Osteocyte (in vitro differentiated cells): ENCODE data around the gene TMEM145. TPM values are rescaled to one million over a fixed set of nuclear protein-coding genes. Genes with fewer than 3 reads are reported as not detected.

Experiments used
- DNase-seq: peaks from one replicate; pipeline ENCODE4 v3.0.0; 2021; ENCODE audit warnings: mixed read lengths; ENCODE audit not compliant: unreplicated experiment; ENCODE audit errors: extremely low spot score
- H3K27ac Mint-ChIP-seq: one replicate; pipeline ENCODE4 v1.8.0; 2021; ENCODE audit warnings: mild to moderate bottlenecking, mixed read lengths; ENCODE audit not compliant: unreplicated experiment
- H3K27me3 Mint-ChIP-seq: one replicate; pipeline ENCODE4 v1.8.0; 2021; ENCODE audit warnings: mixed read lengths; ENCODE audit not compliant: unreplicated experiment
- H3K36me3 Mint-ChIP-seq: one replicate; pipeline ENCODE4 v1.8.0; 2021; ENCODE audit warnings: mixed read lengths; ENCODE audit not compliant: unreplicated experiment
- H3K4me1 Mint-ChIP-seq: one replicate; pipeline ENCODE4 v1.8.0; 2021; ENCODE audit warnings: mixed read lengths; ENCODE audit not compliant: unreplicated experiment
- H3K4me3 Mint-ChIP-seq: one replicate; pipeline ENCODE4 v1.8.0; 2021; ENCODE audit warnings: mild to moderate bottlenecking, moderate library complexity, mixed read lengths; ENCODE audit not compliant: unreplicated experiment
- H3K9me3 Mint-ChIP-seq: one replicate; pipeline ENCODE4 v1.8.0; 2021; ENCODE audit warnings: mixed read lengths; ENCODE audit not compliant: unreplicated experiment
- CTCF ChIP-seq: fragments of 200-600 bp; sonication (generic); IDR thresholded peaks from 2 replicates; pipeline ENCODE4 v1.5.0; 2021; ENCODE audit warnings: antibody characterized with exemption, mild to moderate bottlenecking, moderate library complexity
- total RNA-seq: library from RNA; stranded (reverse); gene quantifications from 2 replicates; pipeline ENCODE4 v1.2.1, GENCODE V29; 2021

Gene TMEM145
- total RNA-seq, 1 donor from 2014 or later = 0.78 TPM

- H3K27me3 Mint-ChIP-seq = no peaks in the 10 kb centered on the region
- TF ChIP-seq CTCF = no peak
- H3K4me3 Mint-ChIP-seq = no peak overlapping the region
- no peaks in the 10 kb centered on the region for H3K9me3 Mint-ChIP-seq
- no peak overlapping the region for H3K27ac Mint-ChIP-seq
- no peak for DNase-seq
- H3K4me1 Mint-ChIP-seq = peaks cover 66% of the 10 kb centered on the region
- peaks cover 18% of the 10 kb centered on the region for H3K36me3 Mint-ChIP-seq
These were observed 38.9 kb upstream of the TMEM145 start for GRCh38 chr19:42274065-42274682.

- no peak for TF ChIP-seq CTCF
- no peak for DNase-seq
- Mint-ChIP-seq H3K4me3 (no peak overlapping the region), H3K36me3 (peaks cover 18% of the 10 kb centered on the region), H3K9me3 (no peaks in the 10 kb centered on the region), H3K27me3 (no peaks in the 10 kb centered on the region), H3K27ac (peak overlapping the region; percentile 82), H3K4me1 (peaks cover 65% of the 10 kb centered on the region)
These were observed 38.0 kb upstream of the TMEM145 start for GRCh38 chr19:42275103-42275502.

GRCh38 chr19:42275517-42275916 lies 37.6 kb upstream of the TMEM145 start:
- H3K27me3 Mint-ChIP-seq = no peaks in the 10 kb centered on the region
- H3K4me1 Mint-ChIP-seq = peaks cover 61% of the 10 kb centered on the region
- no peak overlapping the region for H3K4me3 Mint-ChIP-seq
- no peaks in the 10 kb centered on the region for H3K9me3 Mint-ChIP-seq
- peaks cover 18% of the 10 kb centered on the region for H3K36me3 Mint-ChIP-seq
- no peak for DNase-seq
- H3K27ac Mint-ChIP-seq = peak overlapping the region; percentile 82
- TF ChIP-seq CTCF = no peak

GRCh38 chr19:42276284-42276683 lies 36.8 kb upstream of the TMEM145 start:
- peaks cover 18% of the 10 kb centered on the region for H3K36me3 Mint-ChIP-seq
- no peak for DNase-seq
- H3K9me3 Mint-ChIP-seq = no peaks in the 10 kb centered on the region
- peaks cover 56% of the 10 kb centered on the region for H3K4me1 Mint-ChIP-seq
- no peak for TF ChIP-seq CTCF
- no peak overlapping the region for H3K4me3 Mint-ChIP-seq
- peak overlapping the region; percentile 72 for H3K27ac Mint-ChIP-seq
- H3K27me3 Mint-ChIP-seq = no peaks in the 10 kb centered on the region

- Mint-ChIP-seq H3K4me3 (no peak overlapping the region), H3K4me1 (peaks cover 56% of the 10 kb centered on the region), H3K36me3 (peaks cover 17% of the 10 kb centered on the region), H3K9me3 (no peaks in the 10 kb centered on the region), H3K27ac (peak overlapping the region; percentile 96), H3K27me3 (no peaks in the 10 kb centered on the region)
- TF ChIP-seq CTCF = no peak
- no peak for DNase-seq
These were observed 36.3 kb upstream of the TMEM145 start for GRCh38 chr19:42276821-42277220.
